ENCODE results near the gene DMAP1.

DNA sequence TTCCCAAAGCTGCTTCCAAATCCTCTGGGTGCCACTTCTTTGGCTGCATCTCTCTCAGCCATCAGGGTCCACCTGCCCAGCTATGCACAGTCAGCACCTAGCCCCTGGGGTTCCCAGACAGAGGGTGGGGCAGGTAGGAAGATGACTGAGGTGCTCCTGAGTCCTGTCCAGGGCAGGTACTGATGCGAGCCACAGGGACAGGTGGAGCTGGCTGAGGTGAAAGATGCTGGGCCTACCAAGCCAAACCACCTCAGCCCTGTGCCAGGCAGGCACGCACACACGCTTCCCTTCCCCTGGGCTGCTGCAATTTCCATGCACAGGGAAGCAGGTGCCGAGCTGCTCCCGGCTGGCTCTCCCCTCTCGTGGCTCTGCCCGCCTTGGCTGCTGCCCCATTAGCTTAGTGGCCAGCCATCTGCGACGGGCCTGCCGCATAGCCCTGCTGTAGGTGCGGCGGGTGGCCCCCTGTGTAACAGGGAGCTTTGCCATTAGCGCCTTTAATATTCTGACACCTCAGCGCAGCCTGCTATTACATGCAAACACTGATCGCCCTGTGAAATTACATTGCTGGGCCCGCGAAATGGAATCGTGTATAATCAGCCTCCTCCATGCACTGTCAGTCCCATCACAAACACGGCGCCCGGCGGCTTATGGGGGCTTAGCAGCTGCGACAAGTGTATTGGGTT, 38.9 kb downstream of the DMAP1 start:
- TF ChIP-seq GATA2 (IDR thresholded peaks at IDR 0.05; ENCODE audit: low read depth, low read length), result no peak
- TF ChIP-seq GATA3 (IDR thresholded peaks at IDR 0.05; ENCODE audit: low read depth, low read length), result no peak

All from SH-SY5Y (cell line).